ENCODE data around the gene EPC1. TPM values are rescaled to one million over a fixed set of nuclear protein-coding genes. Genes with fewer than 3 reads are reported as not detected.

Gene EPC1
- total RNA-seq, 1 donor from 2014 or later, result 45.4 TPM

DNA sequence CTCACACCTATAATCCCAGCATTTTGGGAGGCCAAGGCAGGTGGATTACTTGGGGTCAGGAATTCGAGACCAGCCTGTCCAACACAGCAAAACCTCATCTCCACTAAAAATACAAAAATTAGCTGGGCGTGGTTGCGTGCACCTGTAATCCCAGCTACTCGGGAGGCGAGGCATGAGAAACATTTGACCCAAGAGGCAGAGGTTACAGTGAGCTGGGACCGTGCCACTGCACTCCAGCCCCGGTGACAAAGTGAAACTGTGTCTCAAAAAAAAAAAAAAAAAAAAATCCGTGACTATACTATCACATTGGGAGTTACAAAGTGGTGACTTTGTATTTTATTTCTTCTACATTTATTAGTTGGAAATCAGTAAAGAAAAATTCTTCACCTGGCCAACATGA, 101.2 kb downstream of the EPC1 start:
- Histone ChIP-seq H3K79me2 (ENCODE audit: low read depth) (no peaks in the 10 kb centered on the region), H3K4me3 (no peak overlapping the region), H3K4me1 (no peaks in the 10 kb centered on the region), H3K36me3 (no peaks in the 10 kb centered on the region), H4K20me1 (ENCODE audit: low read depth) (no peaks in the 10 kb centered on the region), H3K27me3 (no peaks in the 10 kb centered on the region), H3K4me2 (no peak overlapping the region), H3K9ac (no peak overlapping the region), H3F3A (ENCODE audit: low read depth) (no peaks in the 10 kb centered on the region), H2AFZ (replicated peaks) (no peak overlapping the region), H3K9me3 (ENCODE audit: low read depth) (no peaks in the 10 kb centered on the region), H3K27ac (no peak overlapping the region)
- no peak for DNase-seq (ENCODE audit: low spot score)
- Mint-ChIP-seq H3K4me1 (no peaks in the 10 kb centered on the region), H3K36me3 (no peaks in the 10 kb centered on the region), H3K4me3 (no peak overlapping the region), H3K9me3 (no peaks in the 10 kb centered on the region), H3K27me3 (ENCODE audit: insufficient read depth, low read depth) (peaks cover 2% of the 10 kb centered on the region), H3K27ac (no peak overlapping the region)
- TF ChIP-seq EZH2phosphoT487 (IDR thresholded peaks at IDR 0.05), result no peak
- no peak for TF ChIP-seq EZH2 (IDR thresholded peaks at IDR 0.05)
- TF ChIP-seq, protein P1, sequence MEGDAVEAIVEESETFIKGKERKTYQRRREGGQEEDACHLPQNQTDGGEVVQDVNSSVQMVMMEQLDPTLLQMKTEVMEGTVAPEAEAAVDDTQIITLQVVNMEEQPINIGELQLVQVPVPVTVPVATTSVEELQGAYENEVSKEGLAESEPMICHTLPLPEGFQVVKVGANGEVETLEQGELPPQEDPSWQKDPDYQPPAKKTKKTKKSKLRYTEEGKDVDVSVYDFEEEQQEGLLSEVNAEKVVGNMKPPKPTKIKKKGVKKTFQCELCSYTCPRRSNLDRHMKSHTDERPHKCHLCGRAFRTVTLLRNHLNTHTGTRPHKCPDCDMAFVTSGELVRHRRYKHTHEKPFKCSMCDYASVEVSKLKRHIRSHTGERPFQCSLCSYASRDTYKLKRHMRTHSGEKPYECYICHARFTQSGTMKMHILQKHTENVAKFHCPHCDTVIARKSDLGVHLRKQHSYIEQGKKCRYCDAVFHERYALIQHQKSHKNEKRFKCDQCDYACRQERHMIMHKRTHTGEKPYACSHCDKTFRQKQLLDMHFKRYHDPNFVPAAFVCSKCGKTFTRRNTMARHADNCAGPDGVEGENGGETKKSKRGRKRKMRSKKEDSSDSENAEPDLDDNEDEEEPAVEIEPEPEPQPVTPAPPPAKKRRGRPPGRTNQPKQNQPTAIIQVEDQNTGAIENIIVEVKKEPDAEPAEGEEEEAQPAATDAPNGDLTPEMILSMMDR (IDR thresholded peaks at IDR 0.05), result no peak

DNA sequence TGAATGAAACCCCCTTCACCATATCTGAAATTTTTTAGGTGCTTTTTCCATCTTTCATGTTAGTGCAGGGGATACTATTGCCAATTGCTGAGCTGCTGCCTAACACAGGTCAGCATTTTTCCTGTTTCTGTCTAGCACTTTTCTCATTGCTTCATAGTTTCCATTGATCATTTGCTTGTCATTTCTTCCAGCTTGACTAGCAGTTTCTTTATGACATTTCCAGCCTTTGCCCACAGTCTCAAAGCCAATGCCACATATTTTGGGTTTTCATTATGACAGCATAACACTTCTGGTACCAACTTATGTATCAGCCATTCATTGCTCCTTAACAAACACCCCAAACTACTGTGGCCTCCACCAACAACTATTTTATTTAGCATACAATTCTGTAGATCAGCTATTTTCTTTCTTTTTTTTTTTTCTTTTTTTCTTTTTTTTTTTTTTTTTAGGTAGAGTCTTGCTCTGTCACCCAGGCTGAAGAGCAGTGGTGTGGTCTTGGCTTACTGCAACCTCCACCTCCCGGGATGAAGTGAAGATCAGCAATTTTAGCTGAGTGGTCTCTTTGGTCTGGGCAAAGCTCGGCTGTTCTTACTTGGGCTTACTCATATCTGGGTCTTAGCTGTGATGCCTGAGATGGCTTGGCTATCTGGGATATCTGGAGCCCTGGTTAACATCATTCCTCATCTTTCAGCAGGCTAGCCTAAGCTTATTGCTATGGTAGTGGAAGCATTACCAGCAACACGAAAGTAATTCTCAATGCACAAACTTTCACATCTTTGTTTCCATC, 102.3 kb downstream of the EPC1 start:
- H3K4me2 ChIP-seq, result no peak overlapping the region
- peaks cover 2% of the 10 kb centered on the region for H3K27me3 Mint-ChIP-seq (ENCODE audit: insufficient read depth, low read depth)
- no peak overlapping the region for H2AFZ ChIP-seq (replicated peaks)
- H3F3A ChIP-seq (ENCODE audit: low read depth), result no peaks in the 10 kb centered on the region
- no peaks in the 10 kb centered on the region for H3K4me1 Mint-ChIP-seq
- H3K4me3 ChIP-seq, result no peak overlapping the region
- no peak for DNase-seq (ENCODE audit: low spot score)
- no peak for TF ChIP-seq EZH2phosphoT487 (IDR thresholded peaks at IDR 0.05)
- TF ChIP-seq, protein P1 (IDR thresholded peaks at IDR 0.05), result no peak
- TF ChIP-seq EZH2 (IDR thresholded peaks at IDR 0.05), result no peak
- no peaks in the 10 kb centered on the region for H3K27me3 ChIP-seq
- no peaks in the 10 kb centered on the region for H3K4me1 ChIP-seq
- H3K36me3 ChIP-seq, result no peaks in the 10 kb centered on the region
- no peak overlapping the region for H3K4me3 Mint-ChIP-seq
- H3K36me3 Mint-ChIP-seq, result no peaks in the 10 kb centered on the region
- no peak overlapping the region for H3K9ac ChIP-seq
- H3K9me3 ChIP-seq (ENCODE audit: low read depth), result no peaks in the 10 kb centered on the region
- no peaks in the 10 kb centered on the region for H3K9me3 Mint-ChIP-seq
- H3K27ac Mint-ChIP-seq, result no peak overlapping the region
- no peak overlapping the region for H3K27ac ChIP-seq
- no peaks in the 10 kb centered on the region for H3K79me2 ChIP-seq (ENCODE audit: low read depth)
- H4K20me1 ChIP-seq (ENCODE audit: low read depth), result no peaks in the 10 kb centered on the region

DNA sequence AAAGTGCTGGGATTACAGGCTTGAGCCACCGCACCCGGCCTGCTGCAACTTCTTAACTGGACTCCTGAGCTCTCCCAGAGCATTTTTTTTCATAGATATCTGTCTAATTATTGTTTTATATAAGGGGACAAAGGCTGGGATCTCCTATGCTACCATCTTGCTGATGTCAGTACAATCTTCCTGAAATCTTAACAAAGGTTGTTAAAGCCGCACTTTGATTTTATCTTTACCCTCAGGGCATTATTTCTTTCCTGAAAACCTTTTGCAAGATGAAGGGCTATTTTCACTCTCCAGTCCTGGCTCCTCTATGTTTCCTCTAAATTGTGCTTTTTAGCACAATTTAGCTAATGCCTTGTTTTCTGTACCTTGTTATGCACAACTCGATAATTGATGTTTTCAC, 102.9 kb downstream of the EPC1 start:
- H4K20me1 ChIP-seq (ENCODE audit: low read depth), result no peaks in the 10 kb centered on the region
- H3K4me2 ChIP-seq, result no peak overlapping the region
- H3K9ac ChIP-seq, result no peak overlapping the region
- H3K9me3 ChIP-seq (ENCODE audit: low read depth), result no peaks in the 10 kb centered on the region
- Mint-ChIP-seq H3K4me1 (no peaks in the 10 kb centered on the region), H3K27me3 (ENCODE audit: insufficient read depth, low read depth) (peaks cover 2% of the 10 kb centered on the region), H3K4me3 (no peak overlapping the region), H3K27ac (no peak overlapping the region), H3K9me3 (no peaks in the 10 kb centered on the region), H3K36me3 (no peaks in the 10 kb centered on the region)
- H3K79me2 ChIP-seq (ENCODE audit: low read depth), result no peaks in the 10 kb centered on the region
- no peak overlapping the region for H3K4me3 ChIP-seq
- TF ChIP-seq EZH2phosphoT487 (IDR thresholded peaks at IDR 0.05) (no peak), EZH2 (IDR thresholded peaks at IDR 0.05) (no peak)
- TF ChIP-seq, protein P1 (IDR thresholded peaks at IDR 0.05), result no peak
- H3K27me3 ChIP-seq, result no peaks in the 10 kb centered on the region
- H3K36me3 ChIP-seq, result no peaks in the 10 kb centered on the region
- H3K27ac ChIP-seq, result no peak overlapping the region
- H3K4me1 ChIP-seq, result no peaks in the 10 kb centered on the region
- H2AFZ ChIP-seq (replicated peaks), result no peak overlapping the region
- DNase-seq (ENCODE audit: low spot score), result no peak
- H3F3A ChIP-seq (ENCODE audit: low read depth), result no peaks in the 10 kb centered on the region

Measured in neural progenitor cell (in vitro differentiated cells).